ENCODE results near the gene ASB15. TPM values are rescaled to one million over a fixed set of nuclear protein-coding genes. Genes with fewer than 3 reads are reported as not detected.

The ASB15 gene
- total and polyA plus RNA-seq, 2 of the 8 experiments (the other 6 are each of a cell fraction or from before 2014, with no cell fraction given) = not detected

DNA sequence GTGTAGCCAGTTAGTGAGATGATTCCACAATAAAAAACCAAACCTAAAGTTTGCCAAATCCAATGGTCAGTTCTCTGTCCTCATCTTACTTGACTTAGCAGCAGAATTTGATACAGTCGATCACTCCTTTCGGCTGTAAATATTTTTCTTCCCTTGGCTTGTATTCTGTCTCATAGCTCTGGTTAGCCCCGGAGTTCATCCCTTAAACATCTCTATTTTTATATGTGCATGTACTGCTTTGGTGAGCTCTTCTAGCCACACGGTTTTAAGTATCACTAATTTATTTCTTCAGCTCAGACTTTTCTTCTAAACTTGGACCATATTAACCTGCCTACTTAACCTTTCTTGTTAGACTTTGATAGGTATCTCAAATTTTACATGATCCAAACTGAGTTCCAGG lies 17.8 kb upstream of the ASB15 start:
- H2AK5ac ChIP-seq (ENCODE audit: low read depth, low read length) = no peak overlapping the region
- H3K27ac ChIP-seq (ENCODE audit: low read depth, low read length) = no peak overlapping the region
- H2BK20ac ChIP-seq (ENCODE audit: low read length) = no peak overlapping the region
- H4K91ac ChIP-seq (replicated peaks; ENCODE audit: insufficient read length, low read length) = no peak overlapping the region
- H3K4me1 ChIP-seq (replicated peaks in 1 of 4; ENCODE audit: control insufficient read depth in 3 of 4, insufficient read depth in 4 of 4, low read length in 3 of 4) = peaks cover 0 to 3% (median 0%) of the 10 kb centered on the region in 4 experiments; a peak in 4 of 7 replicates
- no peak for TF ChIP-seq CBX8 (IDR thresholded peaks at IDR 0.05; ENCODE audit: borderline replicate concordance, low read depth, low read length)
- no peak for TF ChIP-seq SP2 (IDR thresholded peaks at IDR 0.05; ENCODE audit: low read length)
- no peak for TF ChIP-seq TAF7 (optimal IDR thresholded peaks at IDR 0.05; ENCODE audit: borderline replicate concordance, low read depth, low read length)
- no peak for TF ChIP-seq HDAC2 (IDR thresholded peaks at IDR 0.05; ENCODE audit: borderline replicate concordance in 1 of 2, low read depth in 2 of 2, low read length in 2 of 2)
- no peak for TF ChIP-seq BCL11A (IDR thresholded peaks at IDR 0.05; ENCODE audit: low read depth in 2 of 2, low read length in 2 of 2)
- no peaks in the 10 kb centered on the region for H3K9me3 ChIP-seq (ENCODE audit: insufficient read depth in 2 of 2, low read depth in 1 of 2, low read length in 1 of 2)
- H3K27me3 ChIP-seq (replicated peaks in 1 of 4; ENCODE audit: control insufficient read depth in 3 of 4, extremely low read depth in 1 of 4, insufficient read depth in 3 of 4, low read length in 3 of 4) = no peaks in the 10 kb centered on the region
- 84% methylated on average over 4 of the region's 4 CpGs; no CpG with 5 or more reads in 1 of the 2 experiments for WGBS, 2 experiments (ENCODE audit: extremely low coverage in 1 of 2, insufficient coverage in 1 of 2, insufficient read length in 1 of 2, insufficient replicate concordance in 2 of 2, low coverage in 1 of 2, low lambda C conversion rate in 2 of 2, missing lambda C conversion rate in 1 of 2)
- H2BK12ac ChIP-seq (ENCODE audit: low read depth, low read length) = no peak overlapping the region
- DNase-seq (ENCODE audit: low read depth in 1 of 2, low spot score in 2 of 2) = no peak
- no peak overlapping the region for H2AFZ ChIP-seq (ENCODE audit: low read length)
- no peak overlapping the region for H3K9ac ChIP-seq (replicated peaks in 1 of 4; ENCODE audit: extremely low read depth in 1 of 4, low read depth in 3 of 4, low read length in 3 of 4)
- H4K5ac ChIP-seq (ENCODE audit: insufficient read length, low read depth, low read length) = no peak overlapping the region
- no peak overlapping the region for H2BK15ac ChIP-seq (ENCODE audit: low read length)
- no peaks in the 10 kb centered on the region for H3K79me2 ChIP-seq (ENCODE audit: control insufficient read depth in 1 of 2, insufficient read depth in 2 of 2, low read length in 2 of 2)
- no peak overlapping the region for H3K4me2 ChIP-seq (ENCODE audit: insufficient read depth in 1 of 2, low read depth in 2 of 2, low read length in 2 of 2)
- no peak overlapping the region for H3K23ac ChIP-seq (ENCODE audit: insufficient read length)
- no peak overlapping the region for H2BK120ac ChIP-seq (replicated peaks; ENCODE audit: low read depth, low read length)
- no peak overlapping the region for H3K18ac ChIP-seq (ENCODE audit: extremely low read depth, low read length)
- CTCF ChIA-PET (ENCODE audit: partially characterized antibody) = interaction anchor here (1.0 to 6.5 kb wide), 5 partner anchors 11 to 520 kb away, joined by 3 to 38 read pairs (median 14); no protein-coding TSS in a partner anchor
- H3K79me1 ChIP-seq (ENCODE audit: low read depth, low read length) = no peaks in the 10 kb centered on the region
- no peak overlapping the region for H4K8ac ChIP-seq (ENCODE audit: extremely low read depth, insufficient read depth, low read length)
- POLR2A ChIA-PET (ENCODE audit: partially characterized antibody) = interaction anchor here (0.8 kb wide), 1 partner anchor 26 kb away, joined by 3 read pairs; the partner anchor contains the start of gene NDUFA5
- H3K4me3 ChIP-seq (ENCODE audit: extremely low read depth in 1 of 4, insufficient read depth in 2 of 4, low read depth in 3 of 4, low read length in 4 of 4) = no peak overlapping the region
- H3K23me2 ChIP-seq (ENCODE audit: low read depth, low read length) = no peaks in the 10 kb centered on the region
- no peak overlapping the region for H2BK5ac ChIP-seq (ENCODE audit: low read depth, low read length)
- no peak overlapping the region for H3K4ac ChIP-seq (replicated peaks; ENCODE audit: insufficient read length, low read depth, low read length)
- no peaks in the 10 kb centered on the region for H4K20me1 ChIP-seq (replicated peaks in 1 of 2; ENCODE audit: control insufficient read depth in 1 of 2, insufficient read depth in 2 of 2, low read length in 2 of 2)
- no peaks in the 10 kb centered on the region for H3K36me3 ChIP-seq (ENCODE audit: control insufficient read depth in 2 of 4, insufficient read depth in 4 of 4, low read length in 3 of 4)
- no peak overlapping the region for H3K14ac ChIP-seq (ENCODE audit: insufficient read length)
- H3K56ac ChIP-seq (replicated peaks; ENCODE audit: insufficient read length, low read depth, low read length) = no peak overlapping the region
- no peak for FAIRE-seq
